K562 (cell line): ENCODE results near the gene ITGB5.

Experiments
- CBX3 ChIP-seq, 2 experiments: IDR thresholded peaks; 1 replicate in 1 of 2; 2 replicates in 1 of 2; pipeline ENCODE4 v1.6.1; 2012; ENCODE audit warnings: inconsistent platforms in 2 of 2, low read length in 2 of 2, borderline replicate concordance in 1 of 2, control low read depth in 1 of 2
- POLR2AphosphoS5 ChIP-seq: IDR thresholded peaks from 2 replicates; pipeline ENCODE4 v1.6.1; 2011; ENCODE audit warnings: mild to moderate bottlenecking, low read depth, low read length, moderate library complexity; ENCODE audit not compliant: control insufficient read depth, insufficient read depth

GRCh38 chr3:124873226-124873625 is 13.9 kb downstream of the ITGB5 start:
- TF ChIP-seq CBX3 (IDR thresholded peaks at IDR 0.05; ENCODE audit: borderline replicate concordance in 1 of 2, low read length in 2 of 2), result no peak
- TF ChIP-seq POLR2AphosphoS5, result no peak
